Sigmoid colon (tissue), 7 donors: ENCODE data around the gene EXOC3L4. TPM values are rescaled to one million over a fixed set of nuclear protein-coding genes. Genes with fewer than 3 reads are reported as not detected.

Source experiments
- DNase-seq: peaks from one replicate; pipeline ENCODE4 v3.0.0-alpha.2; 2019
- H3K27ac ChIP-seq, 4 donors: fragments of 200-600 bp; sonication (generic); one replicate each; pipeline ENCODE4 v1.5.1; 2016 to 2019; ENCODE audit warnings: mild to moderate bottlenecking in 1 of 4
- H3K27me3 ChIP-seq, 3 donors: fragments of 200-600 bp; sonication (generic); one replicate each; pipeline ENCODE4 v1.5.1; 2019; ENCODE audit warnings: mild to moderate bottlenecking in 1 of 3
- H3K36me3 ChIP-seq, 4 donors: fragments of 200-600 bp; sonication (generic); one replicate each; pipeline ENCODE4 v1.5.1; 2016 to 2019
- H3K4me1 ChIP-seq, 4 donors: fragments of 200-600 bp; sonication (generic); one replicate each; pipeline ENCODE4 v1.5.1; 2017 to 2019
- H3K4me3 ChIP-seq, 4 donors: fragments of 200-600 bp; sonication (generic); one replicate each; pipeline ENCODE4 v1.5.1; 2017 to 2019; ENCODE audit warnings: mild to moderate bottlenecking in 2 of 4, moderate library complexity in 1 of 4
- H3K9me3 ChIP-seq, 4 donors: fragments of 200-600 bp in 3 of 4; sonication (generic) in 3 of 4; one replicate each; pipeline versions ENCODE4 v1.5.1 to v1.6.1; 2013 to 2019
- EP300 ChIP-seq, 4 donors: sonication (generic); formaldehyde crosslinking; IDR thresholded peaks; one replicate each; pipeline ENCODE4 v1.6.1; 2017; ENCODE audit warnings: antibody characterized with exemption in 4 of 4
- POLR2A ChIP-seq, 2 donors: fragments of 450-650 bp; IDR thresholded peaks; one replicate each; pipeline ENCODE4 v1.6.1; 2016; ENCODE audit warnings: antibody characterized with exemption in 2 of 2, mild to moderate bottlenecking in 2 of 2, moderate library complexity in 2 of 2
- POLR2AphosphoS5 ChIP-seq, 4 donors: sonication (generic); formaldehyde crosslinking; IDR thresholded peaks; one replicate each; pipeline ENCODE4 v1.6.1; 2017; ENCODE audit warnings: antibody characterized with exemption in 4 of 4
- WGBS, 2 donors: extraction: QIAGEN DNeasy Blood & Tissue Kit; methylation state at CpG; one replicate each; pipeline ENCODE4 v1.1.7; 2013; 5-methylcytosine and 5-hydroxymethylcytosine counted together
- intact Hi-C: fragments of 100-400 bp; cut with DNase I; formaldehyde crosslinking; loops from one replicate; pipeline ENCODE4 v1.15.1; 2023
- polyA plus RNA-seq, 3 donors: library from polyadenylated mRNA; stranded (reverse); fragments of 200-250 nt; gene quantifications; one replicate each; pipeline ENCODE4 v1.2.3, GENCODE V29; 2013
- total RNA-seq, 4 donors: library from RNA; depleted of rRNA; stranded (reverse); fragments of >200 nt; gene quantifications; one replicate each; pipeline ENCODE4 v1.1.0, GENCODE V29; 2016
- TF ChIP-seq, protein P1 (sequence below), 4 experiments: fragments of 450-650 bp in 3 of 4; fragments of 200-600 bp in 1 of 4; IDR thresholded peaks; one replicate each; pipeline ENCODE4 v1.5.1; 2016 to 2019; ENCODE audit warnings: antibody characterized with exemption in 4 of 4, mild to moderate bottlenecking in 3 of 4, moderate library complexity in 2 of 4
- donor health status: healthy with polysubstance abuse.
- donor health status: Bipolar disorder and iron deficiency.
- donor health status: healthy.

Gene EXOC3L4
- total and polyA plus RNA-seq, 7 donors: 0.36 to 23.8 (median 1.8) TPM

DNA sequence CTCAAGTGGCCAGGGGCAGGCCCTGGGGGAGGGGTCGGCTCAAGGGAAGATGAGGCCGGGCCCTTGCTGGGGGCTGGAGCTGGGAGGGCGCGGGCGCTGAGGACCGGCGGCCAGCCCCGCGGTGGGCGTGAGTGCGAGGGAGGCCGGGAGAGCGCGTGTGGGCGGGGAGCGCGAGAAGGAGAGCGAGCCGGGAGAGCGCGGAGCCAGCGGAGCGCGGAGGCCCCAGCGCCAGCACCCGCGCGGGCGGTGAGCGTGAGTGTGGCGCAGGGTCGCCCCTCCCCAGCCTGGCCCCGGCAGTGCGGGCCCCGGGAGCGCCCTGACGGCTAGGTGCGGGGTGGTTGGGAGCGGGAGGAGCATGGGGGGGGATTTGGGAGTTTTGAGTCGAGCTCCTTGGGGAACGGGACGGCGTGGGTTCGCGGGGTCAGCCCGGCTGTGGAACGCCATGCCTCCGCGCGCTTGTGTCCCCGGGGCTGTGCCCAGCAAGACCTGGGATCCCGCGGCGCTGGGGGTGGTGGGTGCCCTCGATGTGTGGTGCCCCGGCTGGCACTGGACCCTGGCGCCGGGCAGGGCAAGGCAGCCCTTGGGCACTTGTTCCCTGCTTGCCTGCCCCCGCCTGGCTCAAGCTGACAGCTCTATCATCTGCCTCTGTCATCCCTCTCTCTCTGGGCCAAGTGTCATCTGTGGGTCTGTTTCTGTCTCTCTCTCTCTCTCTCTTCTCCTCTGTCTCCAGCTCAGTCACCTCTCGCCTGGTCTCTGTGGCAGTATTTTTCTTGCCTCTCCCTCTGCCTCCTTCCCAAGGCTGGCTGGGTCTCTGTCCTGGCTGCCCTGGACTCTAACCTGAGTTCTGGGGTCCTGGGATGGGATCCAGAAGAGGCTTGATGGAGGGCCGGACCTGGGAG is 10.3 kb upstream of the EXOC3L4 start, which contains the start of gene LBHD2:
LBHD2 (plus strand) TSS at position 190 of the 899 bp plus-strand sequence. CDS start 1,803 bp downstream, outside the sequence.
- Histone ChIP-seq H3K27ac (no peak within 1 kb of the TSS), H3K4me1 (peaks cover 0 to 6% (median 3%) of the 10 kb centered on the region in 4 donors), H3K4me3 (peak within 1 kb of the TSS in 3 of 4 donors; percentile 2 to 13 (median 10)), H3K27me3 (peaks cover 3 to 56% (median 25%) of the 10 kb centered on the region in 3 donors), H3K36me3 (no peaks in the 10 kb centered on the region), H3K9me3 (no peaks in the 10 kb centered on the region)
- intact Hi-C loops: no loop called here
- no peak for DNase-seq
- no peak for TF ChIP-seq EP300 (IDR thresholded peaks at IDR 0.05)
- 18 to 24% methylated on average over 61 of the region's 61 CpGs for WGBS, 2 donors

DNA sequence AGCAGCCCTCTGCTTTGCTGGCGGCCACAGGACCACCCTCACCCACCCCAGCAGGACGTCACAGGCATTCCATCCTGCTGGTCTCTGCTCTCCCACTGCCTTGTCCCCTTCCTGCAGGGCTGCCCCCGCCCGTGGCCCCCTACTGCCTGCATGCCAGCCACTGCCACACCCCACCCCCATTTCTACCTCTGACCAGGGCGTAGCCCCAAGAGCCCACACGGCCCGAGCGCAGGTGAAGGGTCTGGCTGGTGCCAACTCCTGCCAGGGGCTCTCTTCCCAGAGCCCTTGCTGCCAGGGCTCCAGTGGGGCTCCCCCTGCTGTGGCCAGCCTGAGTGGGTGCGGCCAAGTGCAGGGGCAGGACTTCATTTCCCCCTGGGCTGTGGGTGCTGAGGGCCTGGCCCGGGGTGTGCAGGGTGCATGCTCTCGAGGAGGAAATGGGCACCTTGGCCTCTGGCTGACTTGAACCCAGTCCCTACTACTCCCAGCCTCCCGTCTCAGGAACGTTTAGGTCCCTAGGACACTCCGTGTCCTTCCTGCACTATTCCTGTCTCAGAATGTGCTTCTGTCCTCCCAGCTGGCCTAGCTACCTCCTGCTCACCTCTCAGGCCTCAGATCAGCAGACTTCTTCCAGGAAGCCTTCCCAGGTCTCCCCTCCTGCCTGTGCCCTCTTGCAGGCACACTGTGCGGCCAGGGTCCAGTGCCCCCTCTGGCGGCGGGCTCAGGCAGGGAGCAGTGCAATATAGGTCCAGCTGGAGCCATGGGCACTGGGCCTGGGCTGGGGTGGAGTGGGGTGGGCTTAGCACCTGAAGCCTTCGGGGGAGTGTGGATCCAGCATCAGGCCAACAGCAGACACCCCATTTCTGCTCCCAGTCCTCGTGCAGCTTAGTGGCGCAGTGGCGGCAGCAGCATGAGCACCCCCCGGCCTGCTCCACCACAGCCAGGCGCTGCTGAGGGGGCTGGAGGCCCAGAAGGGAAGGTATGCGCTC is 9.1 kb upstream of the EXOC3L4 start:
- intact Hi-C loops: no loop called here

DNA sequence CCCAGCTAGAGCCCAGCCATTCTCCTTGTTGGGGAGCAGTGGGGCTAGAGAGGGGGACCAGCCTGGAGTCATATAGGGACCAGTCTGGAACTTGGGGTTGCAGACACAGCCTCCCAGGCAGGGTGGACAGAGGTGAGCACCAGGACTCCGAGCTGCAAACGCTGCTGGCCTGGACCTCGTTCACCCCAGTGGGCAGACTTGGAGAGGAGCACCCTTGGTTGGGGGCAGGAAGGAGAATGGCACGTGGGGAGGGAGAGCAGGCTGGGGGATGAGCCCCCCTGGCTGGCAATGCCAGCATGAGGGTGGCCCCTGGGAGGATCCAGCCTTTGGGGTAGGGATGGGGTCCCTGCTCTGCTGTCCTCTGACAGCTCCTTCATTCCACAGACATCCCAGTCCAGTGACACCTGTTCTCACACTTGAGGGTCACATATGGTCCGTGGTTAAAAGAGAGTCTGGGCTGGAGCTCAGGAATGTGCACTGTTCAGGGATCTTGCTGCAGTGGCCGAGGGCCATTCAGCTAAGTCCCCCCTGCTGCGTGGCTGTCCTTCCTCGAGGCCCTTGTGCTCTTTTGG is 7.7 kb upstream of the EXOC3L4 start:
- intact Hi-C loops: no loop called here
- Histone ChIP-seq H3K36me3 (no peaks in the 10 kb centered on the region), H3K9me3 (no peaks in the 10 kb centered on the region), H3K27me3 (peaks cover 3 to 56% (median 25%) of the 10 kb centered on the region in 3 donors), H3K27ac (no peak overlapping the region), H3K4me3 (no peak overlapping the region), H3K4me1 (peaks cover 0 to 17% (median 13%) of the 10 kb centered on the region in 4 donors)
- 76 to 80% methylated on average over 8 of the region's 8 CpGs for WGBS, 2 donors
- no peak for TF ChIP-seq POLR2AphosphoS5 (IDR thresholded peaks at IDR 0.05)
- TF ChIP-seq, protein P1, sequence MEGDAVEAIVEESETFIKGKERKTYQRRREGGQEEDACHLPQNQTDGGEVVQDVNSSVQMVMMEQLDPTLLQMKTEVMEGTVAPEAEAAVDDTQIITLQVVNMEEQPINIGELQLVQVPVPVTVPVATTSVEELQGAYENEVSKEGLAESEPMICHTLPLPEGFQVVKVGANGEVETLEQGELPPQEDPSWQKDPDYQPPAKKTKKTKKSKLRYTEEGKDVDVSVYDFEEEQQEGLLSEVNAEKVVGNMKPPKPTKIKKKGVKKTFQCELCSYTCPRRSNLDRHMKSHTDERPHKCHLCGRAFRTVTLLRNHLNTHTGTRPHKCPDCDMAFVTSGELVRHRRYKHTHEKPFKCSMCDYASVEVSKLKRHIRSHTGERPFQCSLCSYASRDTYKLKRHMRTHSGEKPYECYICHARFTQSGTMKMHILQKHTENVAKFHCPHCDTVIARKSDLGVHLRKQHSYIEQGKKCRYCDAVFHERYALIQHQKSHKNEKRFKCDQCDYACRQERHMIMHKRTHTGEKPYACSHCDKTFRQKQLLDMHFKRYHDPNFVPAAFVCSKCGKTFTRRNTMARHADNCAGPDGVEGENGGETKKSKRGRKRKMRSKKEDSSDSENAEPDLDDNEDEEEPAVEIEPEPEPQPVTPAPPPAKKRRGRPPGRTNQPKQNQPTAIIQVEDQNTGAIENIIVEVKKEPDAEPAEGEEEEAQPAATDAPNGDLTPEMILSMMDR (IDR thresholded peaks at IDR 0.05): no peak
- no peak for TF ChIP-seq EP300 (IDR thresholded peaks at IDR 0.05)
- TF ChIP-seq POLR2A (IDR thresholded peaks at IDR 0.05): no peak
- DNase-seq: no peak

More for the DNA sequence above, 9.1 kb upstream of the EXOC3L4 start:
- Histone ChIP-seq H3K4me3 (no peak overlapping the region), H3K4me1 (peaks cover 0 to 6% (median 3%) of the 10 kb centered on the region in 4 donors), H3K36me3 (no peaks in the 10 kb centered on the region), H3K9me3 (no peaks in the 10 kb centered on the region), H3K27ac (no peak overlapping the region), H3K27me3 (peaks cover 3 to 52% (median 25%) of the 10 kb centered on the region in 3 donors)
- no peak for DNase-seq
- WGBS, 2 donors: 52 to 77% methylated on average over 24 of the region's 24 CpGs
- TF ChIP-seq EP300 (IDR thresholded peaks at IDR 0.05) (no peak), POLR2A (IDR thresholded peaks at IDR 0.05) (no peak), POLR2AphosphoS5 (IDR thresholded peaks at IDR 0.05) (no peak)
- TF ChIP-seq, protein P1 (IDR thresholded peaks at IDR 0.05): no peak

DNA sequence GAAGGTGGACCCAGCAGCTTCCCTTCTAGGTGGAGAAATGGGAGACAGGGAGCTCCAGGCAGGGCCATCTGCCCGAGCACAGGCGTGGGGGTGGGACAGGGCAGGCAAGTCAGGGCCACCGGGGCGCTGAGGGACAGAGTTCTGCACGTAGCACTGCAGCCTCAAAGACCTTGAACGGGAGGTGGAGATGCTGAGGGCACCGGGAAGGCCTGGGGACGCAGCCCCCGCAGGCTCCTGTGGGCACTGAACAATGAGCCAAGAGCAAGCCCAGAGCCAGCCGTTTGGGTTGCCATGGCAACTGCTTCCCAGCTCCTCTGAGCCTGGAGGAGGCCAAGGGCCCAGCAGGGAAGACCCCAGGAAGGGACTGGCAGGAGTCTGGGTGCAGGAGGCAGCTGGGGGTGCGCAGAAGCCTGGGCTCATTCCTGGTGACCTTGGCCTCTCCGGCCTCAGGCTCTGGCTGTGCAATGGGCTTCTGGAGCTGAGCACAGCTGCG is 7.1 kb upstream of the EXOC3L4 start:
- intact Hi-C loops: no loop called here
- WGBS, 2 donors: 78 to 82% methylated on average over 13 of the region's 13 CpGs
- no peak overlapping the region for H3K27ac ChIP-seq
- peaks cover 0 to 17% (median 13%) of the 10 kb centered on the region in 4 donors for H3K4me1 ChIP-seq
- H3K4me3 ChIP-seq: no peak overlapping the region
- H3K9me3 ChIP-seq: no peaks in the 10 kb centered on the region
- no peak for DNase-seq
- no peaks in the 10 kb centered on the region for H3K36me3 ChIP-seq
- no peak for TF ChIP-seq POLR2A (IDR thresholded peaks at IDR 0.05)
- no peak for TF ChIP-seq EP300 (IDR thresholded peaks at IDR 0.05)
- no peak for TF ChIP-seq POLR2AphosphoS5 (IDR thresholded peaks at IDR 0.05)
- TF ChIP-seq, protein P1 (IDR thresholded peaks at IDR 0.05): no peak
- H3K27me3 ChIP-seq: peaks cover 3 to 51% (median 25%) of the 10 kb centered on the region in 3 donors
